Activated CD4-positive, alpha-beta T cell treated with anti-CD3 and anti-CD28 coated beads, Interleukin-2, amount 50 U/mL, for 48 hours (primary cell): ENCODE results near the gene ITCH.
"Not testable (repeated sequence)": the region's sequence is repeated elsewhere in the genome, so short reads cannot be mapped to it uniquely, and the experiment has no call there.

Experiments
- DNase-seq, 2 experiments: peaks; one replicate each; pipeline ENCODE4 v3.0.0-alpha.2; 2020

ITCH gene

GRCh38 chr20:34382877-34383455 lies 19.9 kb downstream of the ITCH start:
- not testable (repeated sequence) for DNase-seq

GRCh38 chr20:34385464-34385863 lies 22.4 kb downstream of the ITCH start:
- no peak for DNase-seq

GRCh38 chr20:34388000-34388399 lies 24.9 kb downstream of the ITCH start:
- DNase-seq: no peak

GRCh38 chr20:34388678-34389077 lies 25.6 kb downstream of the ITCH start:
- DNase-seq: no peak

GRCh38 chr20:34389206-34389953 lies 26.3 kb downstream of the ITCH start:
- no peak for DNase-seq

- no peak for DNase-seq
These were observed 27.0 kb downstream of the ITCH start for GRCh38 chr20:34389954-34390555.

- DNase-seq: no peak
These were observed 33.3 kb downstream of the ITCH start for GRCh38 chr20:34396408-34396807.

- DNase-seq: no peak
These were observed 34.0 kb downstream of the ITCH start for GRCh38 chr20:34397096-34397495.

- DNase-seq: not testable (repeated sequence)
These were observed 37.7 kb downstream of the ITCH start for GRCh38 chr20:34400776-34401175.

- DNase-seq: peak; percentile 31 to 40
These were observed 38.8 kb downstream of the ITCH start for GRCh38 chr20:34401741-34402455.

- DNase-seq: no peak
These were observed 39.4 kb downstream of the ITCH start for GRCh38 chr20:34402461-34402860.

GRCh38 chr20:34403063-34403827 lies 40.2 kb downstream of the ITCH start:
- DNase-seq: no peak

GRCh38 chr20:34403908-34404307 lies 40.8 kb downstream of the ITCH start:
- no peak for DNase-seq

- DNase-seq: no peak
These were observed 41.7 kb downstream of the ITCH start for GRCh38 chr20:34404803-34405202.

- DNase-seq: not testable (repeated sequence)
These were observed 42.2 kb downstream of the ITCH start for GRCh38 chr20:34405247-34405651.

- not testable (repeated sequence) for DNase-seq
These were observed 42.9 kb downstream of the ITCH start for GRCh38 chr20:34405942-34406341.

- DNase-seq: no peak
These were observed 44.9 kb downstream of the ITCH start for GRCh38 chr20:34407962-34408474.

GRCh38 chr20:34410336-34410735 lies 47.3 kb downstream of the ITCH start:
- no peak for DNase-seq

- no peak for DNase-seq
These were observed 49.4 kb downstream of the ITCH start for GRCh38 chr20:34412453-34412852.

GRCh38 chr20:34414525-34414924 lies 51.5 kb downstream of the ITCH start:
- DNase-seq: not testable (repeated sequence)

GRCh38 chr20:34415079-34415478 lies 52.0 kb downstream of the ITCH start:
- DNase-seq: no peak

GRCh38 chr20:34420146-34420545 lies 57.1 kb downstream of the ITCH start:
- DNase-seq: no peak

GRCh38 chr20:34420975-34421374 lies 57.9 kb downstream of the ITCH start:
- no peak for DNase-seq
